ENCODE results near the gene HOATZ. TPM values are rescaled to one million over a fixed set of nuclear protein-coding genes. Genes with fewer than 3 reads are reported as not detected.

Gene HOATZ
- total RNA-seq, result not detected in 2 replicates
- long read RNA-seq, result 0 reads

DNA sequence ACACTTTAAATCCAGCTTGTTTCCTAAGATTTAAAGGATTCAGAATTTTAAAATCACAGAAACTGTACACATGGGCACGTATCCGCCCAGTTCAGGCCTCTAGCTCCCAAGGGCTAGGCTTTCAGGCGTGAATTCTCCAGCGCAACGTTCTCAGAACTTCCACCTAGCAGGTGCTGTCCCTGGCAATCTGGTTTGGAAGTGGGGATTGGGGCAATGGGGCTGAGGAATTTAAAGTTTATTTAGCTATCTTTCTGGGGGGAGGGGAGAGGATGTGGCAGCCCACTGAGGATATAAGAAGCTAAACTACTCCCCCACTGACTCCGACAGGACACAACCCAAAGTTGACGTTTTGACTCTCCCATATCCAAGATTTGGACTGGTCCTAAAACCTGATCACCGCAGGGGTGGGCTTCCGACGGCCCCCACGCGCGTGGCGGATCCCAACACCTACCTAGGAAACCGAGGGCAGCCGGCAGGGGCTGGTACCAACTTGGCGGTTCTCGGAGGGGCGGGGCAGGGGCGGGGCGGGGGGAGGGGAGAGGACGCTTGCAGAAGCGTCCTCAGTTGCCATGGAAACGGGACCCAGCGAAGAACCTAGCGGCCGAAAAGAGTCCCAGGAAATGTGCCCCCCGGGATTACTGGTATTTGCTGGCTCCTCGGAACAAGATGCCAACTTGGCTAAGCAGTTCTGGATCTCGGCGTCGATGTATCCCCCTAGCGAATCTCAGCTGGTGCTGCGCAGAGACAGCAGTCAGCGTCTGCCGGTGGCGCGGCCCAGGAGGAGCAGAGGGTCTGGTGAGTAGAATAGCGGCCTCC, at the start of gene HOATZ:
Gene HOATZ (plus strand): TSS at position 563 of the 816 bp plus-strand sequence. CDS start 7 bp downstream, at position 570.
- Mint-ChIP-seq H3K27ac (no peak within 1 kb of the TSS), H3K27me3 (peaks cover 50% of the 10 kb centered on the region), H3K9me3 (ENCODE audit: low read depth) (peaks cover 3% of the 10 kb centered on the region), H3K4me1 (ENCODE audit: low read depth) (peaks cover 5% of the 10 kb centered on the region), H3K4me3 (ENCODE audit: low read depth) (peak within 1 kb of the TSS; percentile 38), H3K36me3 (ENCODE audit: insufficient read depth) (no peaks in the 10 kb centered on the region)
- peak; percentile 10 for DNase-seq (ENCODE audit: low spot score, unreplicated experiment)
- TF ChIP-seq, protein P1, sequence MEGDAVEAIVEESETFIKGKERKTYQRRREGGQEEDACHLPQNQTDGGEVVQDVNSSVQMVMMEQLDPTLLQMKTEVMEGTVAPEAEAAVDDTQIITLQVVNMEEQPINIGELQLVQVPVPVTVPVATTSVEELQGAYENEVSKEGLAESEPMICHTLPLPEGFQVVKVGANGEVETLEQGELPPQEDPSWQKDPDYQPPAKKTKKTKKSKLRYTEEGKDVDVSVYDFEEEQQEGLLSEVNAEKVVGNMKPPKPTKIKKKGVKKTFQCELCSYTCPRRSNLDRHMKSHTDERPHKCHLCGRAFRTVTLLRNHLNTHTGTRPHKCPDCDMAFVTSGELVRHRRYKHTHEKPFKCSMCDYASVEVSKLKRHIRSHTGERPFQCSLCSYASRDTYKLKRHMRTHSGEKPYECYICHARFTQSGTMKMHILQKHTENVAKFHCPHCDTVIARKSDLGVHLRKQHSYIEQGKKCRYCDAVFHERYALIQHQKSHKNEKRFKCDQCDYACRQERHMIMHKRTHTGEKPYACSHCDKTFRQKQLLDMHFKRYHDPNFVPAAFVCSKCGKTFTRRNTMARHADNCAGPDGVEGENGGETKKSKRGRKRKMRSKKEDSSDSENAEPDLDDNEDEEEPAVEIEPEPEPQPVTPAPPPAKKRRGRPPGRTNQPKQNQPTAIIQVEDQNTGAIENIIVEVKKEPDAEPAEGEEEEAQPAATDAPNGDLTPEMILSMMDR (IDR thresholded peaks at IDR 0.05; ENCODE audit: unreplicated experiment), result peak; percentile 33

DNA sequence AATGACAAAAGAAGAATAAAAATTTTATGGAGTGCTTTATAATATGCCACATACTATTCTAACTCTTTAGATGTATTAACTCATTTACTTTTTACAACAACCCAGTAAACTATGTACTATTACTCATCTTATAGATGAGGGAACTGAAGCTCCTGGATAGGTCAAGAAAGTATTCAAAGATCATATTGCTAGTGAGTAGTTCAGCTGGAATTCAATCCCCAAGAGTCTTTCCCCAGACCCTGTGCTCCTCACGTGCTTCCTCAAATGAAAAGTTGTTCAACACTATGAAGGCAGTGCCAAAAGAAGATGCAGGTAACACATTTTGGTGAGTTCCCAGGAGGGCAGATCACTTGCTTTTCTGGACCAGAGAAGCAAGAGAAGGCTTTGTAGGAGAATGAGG, 49.2 kb upstream of the HOATZ start:
- TF ChIP-seq, protein P1 (IDR thresholded peaks at IDR 0.05; ENCODE audit: unreplicated experiment), result no peak
- Mint-ChIP-seq H3K27ac (no peak overlapping the region), H3K4me1 (ENCODE audit: low read depth) (no peaks in the 10 kb centered on the region), H3K9me3 (ENCODE audit: low read depth) (no peaks in the 10 kb centered on the region), H3K27me3 (peaks cover 17% of the 10 kb centered on the region), H3K4me3 (ENCODE audit: low read depth) (no peak overlapping the region), H3K36me3 (ENCODE audit: insufficient read depth) (no peaks in the 10 kb centered on the region)
- no peak for DNase-seq (ENCODE audit: low spot score, unreplicated experiment)

DNA sequence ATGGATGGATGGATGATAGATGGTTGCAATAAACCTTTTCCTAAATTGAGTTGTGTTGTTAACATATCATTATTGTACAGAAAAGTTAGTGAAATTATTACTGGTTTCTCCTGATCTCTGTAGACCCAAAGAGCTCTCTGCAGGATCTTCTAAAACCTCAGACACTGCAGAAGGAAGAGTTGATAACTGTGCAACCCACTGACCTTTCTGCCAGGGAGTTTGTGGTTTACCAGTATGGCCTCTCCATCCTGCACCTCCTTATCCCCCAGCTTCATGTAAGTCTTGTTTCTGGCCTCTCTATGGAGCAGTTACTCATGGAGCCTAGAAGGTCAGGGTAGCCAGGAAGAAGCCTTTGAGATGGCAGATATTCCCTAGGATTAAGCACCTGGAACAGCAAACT, 48.0 kb upstream of the HOATZ start:
- no peaks in the 10 kb centered on the region for H3K9me3 Mint-ChIP-seq (ENCODE audit: low read depth)
- TF ChIP-seq, protein P1 (IDR thresholded peaks at IDR 0.05; ENCODE audit: unreplicated experiment), result no peak
- H3K27ac Mint-ChIP-seq, result no peak overlapping the region
- peaks cover 11% of the 10 kb centered on the region for H3K27me3 Mint-ChIP-seq
- no peak for DNase-seq (ENCODE audit: low spot score, unreplicated experiment)
- no peaks in the 10 kb centered on the region for H3K36me3 Mint-ChIP-seq (ENCODE audit: insufficient read depth)
- no peaks in the 10 kb centered on the region for H3K4me1 Mint-ChIP-seq (ENCODE audit: low read depth)
- no peak overlapping the region for H3K4me3 Mint-ChIP-seq (ENCODE audit: low read depth)

DNA sequence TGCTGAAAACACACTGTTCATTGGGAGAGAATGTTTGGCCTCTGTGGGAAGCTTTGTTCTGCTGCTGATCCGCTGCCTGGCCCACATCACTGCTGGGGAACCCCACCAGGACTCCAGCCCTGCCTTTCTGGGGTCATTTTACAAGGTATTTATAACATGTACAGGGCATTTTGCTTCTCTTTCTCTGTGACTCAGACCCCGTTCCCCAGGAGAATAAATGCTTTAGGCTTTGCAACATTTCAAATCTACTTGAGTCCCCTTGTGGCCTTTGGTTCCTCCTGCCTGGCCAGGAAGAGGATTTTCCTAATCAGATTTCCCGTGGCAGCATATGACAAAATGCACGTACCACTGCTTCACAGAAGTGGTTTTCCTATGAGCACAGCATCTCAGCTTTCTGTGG, 45.4 kb upstream of the HOATZ start:
- peaks cover 7% of the 10 kb centered on the region for H3K27me3 Mint-ChIP-seq
- no peaks in the 10 kb centered on the region for H3K36me3 Mint-ChIP-seq (ENCODE audit: insufficient read depth)
- no peak overlapping the region for H3K27ac Mint-ChIP-seq
- DNase-seq (ENCODE audit: low spot score, unreplicated experiment), result no peak
- no peaks in the 10 kb centered on the region for H3K4me1 Mint-ChIP-seq (ENCODE audit: low read depth)
- no peak overlapping the region for H3K4me3 Mint-ChIP-seq (ENCODE audit: low read depth)
- TF ChIP-seq, protein P1 (IDR thresholded peaks at IDR 0.05; ENCODE audit: unreplicated experiment), result no peak
- peaks cover 3% of the 10 kb centered on the region for H3K9me3 Mint-ChIP-seq (ENCODE audit: low read depth)

DNA sequence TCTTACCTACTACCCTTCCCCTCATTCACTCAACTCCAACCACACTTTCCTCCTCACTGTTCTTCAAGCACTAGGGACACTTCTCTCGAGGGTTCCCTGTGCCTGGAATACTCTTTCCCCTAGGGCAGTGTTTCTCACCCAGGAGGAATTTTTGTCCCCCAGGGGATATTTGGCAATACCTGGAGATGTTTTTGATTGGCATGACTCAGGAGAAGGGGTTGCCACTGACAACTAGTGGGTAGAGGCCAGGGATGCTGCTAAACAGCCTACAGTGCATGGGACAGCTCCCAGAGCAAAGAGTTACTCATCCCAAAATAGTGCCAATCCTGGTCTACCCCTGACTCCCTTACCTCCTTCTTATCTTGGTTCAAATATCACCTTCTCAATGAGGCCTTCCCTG, 42.4 kb upstream of the HOATZ start:
- peaks cover 6% of the 10 kb centered on the region for H3K9me3 Mint-ChIP-seq (ENCODE audit: low read depth)
- H3K27me3 Mint-ChIP-seq, result peaks cover 3% of the 10 kb centered on the region
- H3K4me1 Mint-ChIP-seq (ENCODE audit: low read depth), result peaks cover 5% of the 10 kb centered on the region
- H3K36me3 Mint-ChIP-seq (ENCODE audit: insufficient read depth), result no peaks in the 10 kb centered on the region
- no peak overlapping the region for H3K4me3 Mint-ChIP-seq (ENCODE audit: low read depth)
- no peak for DNase-seq (ENCODE audit: low spot score, unreplicated experiment)
- TF ChIP-seq, protein P1 (IDR thresholded peaks at IDR 0.05; ENCODE audit: unreplicated experiment), result no peak
- no peak overlapping the region for H3K27ac Mint-ChIP-seq

Data from progenitor cell of endocrine pancreas (in vitro differentiated cells).